Measurements from ENCODE around the gene ZBTB44.
"Not testable (repeated sequence)": the region's sequence is repeated elsewhere in the genome, so short reads cannot be mapped to it uniquely, and the experiment has no call there.

Gene ZBTB44

GRCh38 chr11:130338667-130339066 lies 23.9 kb upstream of the ZBTB44 start:
- TF ChIP-seq ZFX (IDR thresholded peaks at IDR 0.05) = no peak
- no peak for TF ChIP-seq CTCF (conservative IDR thresholded peaks at IDR 0.05)
- H3K27ac ChIP-seq = no peak overlapping the region

- H3K27ac ChIP-seq = no peak overlapping the region
- TF ChIP-seq CTCF (conservative IDR thresholded peaks at IDR 0.05) = no peak
- TF ChIP-seq ZFX (IDR thresholded peaks at IDR 0.05) = no peak
Measured at GRCh38 chr11:130337281-130338089, 22.8 kb upstream of the ZBTB44 start.

- not testable (repeated sequence) for H3K27ac ChIP-seq
Measured at GRCh38 chr11:130331397-130331796, 16.7 kb upstream of the ZBTB44 start.

GRCh38 chr11:130330101-130330684 lies 15.5 kb upstream of the ZBTB44 start:
- no peak overlapping the region for H3K27ac ChIP-seq
- no peak for TF ChIP-seq ZFX (IDR thresholded peaks at IDR 0.05)
- TF ChIP-seq CTCF (conservative IDR thresholded peaks at IDR 0.05) = no peak

- H3K27ac ChIP-seq = no peak overlapping the region
Measured at GRCh38 chr11:130328420-130328819, 13.7 kb upstream of the ZBTB44 start.

GRCh38 chr11:130327716-130328115 lies 13.0 kb upstream of the ZBTB44 start:
- no peak for TF ChIP-seq ZFX (IDR thresholded peaks at IDR 0.05)
- no peak for TF ChIP-seq CTCF (conservative IDR thresholded peaks at IDR 0.05)
- H3K27ac ChIP-seq = no peak overlapping the region

More at GRCh38 chr11:130328420-130328819, 13.7 kb upstream of the ZBTB44 start:
- TF ChIP-seq ZFX (IDR thresholded peaks at IDR 0.05) (no peak), CTCF (conservative IDR thresholded peaks at IDR 0.05) (no peak)

- TF ChIP-seq ZFX (IDR thresholded peaks at IDR 0.05) (no peak), CTCF (conservative IDR thresholded peaks at IDR 0.05) (no peak)
- no peak overlapping the region for H3K27ac ChIP-seq
Measured at GRCh38 chr11:130325691-130326090, 11.0 kb upstream of the ZBTB44 start.

All from C4-2B (cell line).